Measurements from ENCODE around the gene HUS1. TPM values are rescaled to one million over a fixed set of nuclear protein-coding genes. Genes with fewer than 3 reads are reported as not detected.

Gene HUS1
- total RNA-seq, 1 donor from 2014 or later, result 19.7 TPM

DNA sequence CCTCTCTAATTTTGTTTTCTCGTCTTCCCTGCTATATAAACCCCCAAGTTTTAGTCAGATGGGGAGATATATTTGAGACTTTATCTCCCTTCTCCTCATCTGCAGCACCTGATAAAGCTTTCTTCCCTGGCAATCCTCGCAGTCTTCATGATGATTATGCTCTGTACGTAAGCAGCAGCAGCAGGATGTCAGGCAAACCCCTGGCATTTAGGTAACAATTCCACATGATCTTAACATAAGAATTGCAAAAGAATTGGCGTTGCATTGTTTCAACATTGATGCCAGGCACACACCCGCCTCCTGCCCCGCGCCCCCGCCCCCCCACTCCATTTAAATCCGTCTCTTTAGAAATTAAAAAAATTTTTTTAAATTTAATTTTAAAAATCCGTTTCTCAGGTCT lies 37.3 kb downstream of the HUS1 start:
- TF ChIP-seq CTCF (IDR thresholded peaks at IDR 0.05; ENCODE audit: insufficient read depth, low read length, severe bottlenecking), result no peak
- no peak for FAIRE-seq
- Histone ChIP-seq H3K36me3 (ENCODE audit: control insufficient read depth, insufficient read depth, low read length) (no peaks in the 10 kb centered on the region), H3K27me3 (ENCODE audit: control insufficient read depth, insufficient read depth, low read length) (no peaks in the 10 kb centered on the region), H3K4me3 (ENCODE audit: low read depth, low read length) (no peak overlapping the region)
- no peak for DNase-seq (ENCODE audit: low read depth)

GRCh38 chr7:47941136-47941844 lies 38.1 kb downstream of the HUS1 start:
- H3K4me3 ChIP-seq (ENCODE audit: low read depth, low read length), result no peak overlapping the region
- DNase-seq (ENCODE audit: low read depth), result peak; percentile 74
- H3K36me3 ChIP-seq (ENCODE audit: control insufficient read depth, insufficient read depth, low read length), result no peaks in the 10 kb centered on the region
- no peaks in the 10 kb centered on the region for H3K27me3 ChIP-seq (ENCODE audit: control insufficient read depth, insufficient read depth, low read length)
- no peak for TF ChIP-seq CTCF (IDR thresholded peaks at IDR 0.05; ENCODE audit: insufficient read depth, low read length, severe bottlenecking)
- FAIRE-seq, result no peak

GRCh38 chr7:47940088-47941013 lies 39.1 kb downstream of the HUS1 start:
- FAIRE-seq (no peak), DNase-seq (ENCODE audit: low read depth) (no peak)
- Histone ChIP-seq H3K36me3 (ENCODE audit: control insufficient read depth, insufficient read depth, low read length) (no peaks in the 10 kb centered on the region), H3K27me3 (ENCODE audit: control insufficient read depth, insufficient read depth, low read length) (no peaks in the 10 kb centered on the region), H3K4me3 (ENCODE audit: low read depth, low read length) (no peak overlapping the region)
- TF ChIP-seq CTCF (IDR thresholded peaks at IDR 0.05; ENCODE audit: insufficient read depth, low read length, severe bottlenecking), result no peak

- TF ChIP-seq CTCF (IDR thresholded peaks at IDR 0.05; ENCODE audit: insufficient read depth, low read length, severe bottlenecking), result no peak
- Histone ChIP-seq H3K36me3 (ENCODE audit: control insufficient read depth, insufficient read depth, low read length) (no peaks in the 10 kb centered on the region), H3K4me3 (ENCODE audit: low read depth, low read length) (no peak overlapping the region), H3K27me3 (ENCODE audit: control insufficient read depth, insufficient read depth, low read length) (no peaks in the 10 kb centered on the region)
- FAIRE-seq (no peak), DNase-seq (ENCODE audit: low read depth) (no peak)
These were observed 39.9 kb downstream of the HUS1 start for GRCh38 chr7:47939425-47940036.

GRCh38 chr7:47938574-47939165 lies 40.7 kb downstream of the HUS1 start:
- Histone ChIP-seq H3K36me3 (ENCODE audit: control insufficient read depth, insufficient read depth, low read length) (no peaks in the 10 kb centered on the region), H3K27me3 (ENCODE audit: control insufficient read depth, insufficient read depth, low read length) (no peaks in the 10 kb centered on the region), H3K4me3 (ENCODE audit: low read depth, low read length) (no peak overlapping the region)
- no peak for TF ChIP-seq CTCF (IDR thresholded peaks at IDR 0.05; ENCODE audit: insufficient read depth, low read length, severe bottlenecking)
- no peak for FAIRE-seq
- DNase-seq (ENCODE audit: low read depth), result no peak

Measured in bronchial epithelial cell (primary cell).